ENCODE results near the gene ANXA11.
A peak's percentile ranks its signal among the peaks of the same experiment; 100 is the strongest.
"Not testable (repeated sequence)": the region's sequence is repeated elsewhere in the genome, so short reads cannot be mapped to it uniquely, and the experiment has no call there.

ANXA11 gene

DNA sequence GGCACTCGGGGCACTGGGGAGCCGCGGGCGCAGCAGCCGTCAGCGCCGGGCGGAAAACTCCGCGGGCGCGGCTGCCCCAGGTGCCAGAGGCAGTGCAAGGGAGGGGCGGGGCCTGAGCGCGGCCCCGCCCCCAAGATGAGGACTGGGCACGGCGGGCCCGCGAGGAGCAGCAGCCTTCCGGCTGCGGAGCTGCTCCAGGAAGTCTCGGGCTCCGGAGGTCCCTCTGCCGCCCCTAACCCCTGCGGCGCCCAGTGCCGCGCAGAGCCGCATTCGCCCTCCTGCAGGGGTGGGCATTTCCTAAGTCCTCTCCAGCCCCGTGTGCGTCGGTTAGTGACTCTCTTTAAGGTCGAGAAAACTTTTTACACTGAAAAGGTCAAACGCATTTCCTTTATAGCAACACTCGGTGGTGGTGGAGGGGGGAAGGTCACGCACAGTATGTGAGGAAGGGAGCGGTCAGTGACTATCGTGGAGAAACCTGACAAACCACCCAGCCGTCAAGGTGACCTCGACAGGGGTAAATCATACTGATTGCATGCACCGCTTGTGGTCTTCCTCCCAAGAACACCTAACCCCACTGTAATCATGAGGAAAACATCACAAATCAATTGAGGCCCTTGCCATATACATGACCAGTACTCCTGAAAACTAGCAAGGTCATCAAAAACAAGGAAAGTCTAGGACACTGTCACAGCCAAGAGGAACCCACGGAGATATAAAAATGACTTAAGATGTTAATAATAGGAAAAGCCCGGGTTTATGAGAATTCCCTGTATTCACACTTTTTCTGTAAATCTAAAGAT, at the start of gene ANXA11:
ANXA11 (minus strand) TSS at position 61 of the 800 bp plus-strand sequence. CDS start 32,676 bp downstream, outside the sequence.
- peak; percentile 74 for DNase-seq

DNA sequence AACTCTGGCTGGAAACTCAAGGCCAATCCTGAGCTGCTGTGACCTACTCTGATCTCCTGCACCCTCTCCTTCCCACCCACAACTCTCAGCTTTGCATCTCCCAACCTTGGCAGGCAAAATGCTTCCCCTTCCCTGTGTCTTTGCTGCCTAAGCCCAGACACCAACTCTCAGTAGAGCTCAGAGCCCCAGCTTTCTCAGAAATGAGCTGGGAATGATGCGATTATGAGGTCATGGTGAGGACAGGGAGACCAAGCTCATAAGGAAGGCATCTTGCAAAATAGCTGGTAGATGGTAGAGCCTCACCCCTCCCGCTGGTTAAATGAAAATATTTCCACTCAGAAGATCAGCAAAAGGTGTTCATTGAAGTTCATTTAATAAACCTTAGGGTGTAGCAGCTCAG, 49.4 kb upstream of the ANXA11 start:
- not testable (repeated sequence) for DNase-seq

DNA sequence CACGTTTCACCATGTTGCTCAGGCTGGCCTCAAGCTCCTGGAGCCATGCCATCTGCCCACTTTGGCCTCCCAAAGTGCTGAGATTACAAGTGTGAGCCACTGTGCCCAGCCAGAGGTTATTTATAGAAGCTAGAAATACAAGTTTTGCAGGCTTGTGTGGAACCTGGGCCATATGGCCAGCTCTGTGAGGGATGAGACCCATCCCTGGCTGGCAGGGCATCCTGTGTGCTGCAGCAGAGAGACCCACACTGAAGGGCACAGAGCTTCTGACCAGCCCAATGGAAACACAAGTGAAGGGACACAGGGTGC, 48.6 kb upstream of the ANXA11 start:
- not testable (repeated sequence) for DNase-seq

DNA sequence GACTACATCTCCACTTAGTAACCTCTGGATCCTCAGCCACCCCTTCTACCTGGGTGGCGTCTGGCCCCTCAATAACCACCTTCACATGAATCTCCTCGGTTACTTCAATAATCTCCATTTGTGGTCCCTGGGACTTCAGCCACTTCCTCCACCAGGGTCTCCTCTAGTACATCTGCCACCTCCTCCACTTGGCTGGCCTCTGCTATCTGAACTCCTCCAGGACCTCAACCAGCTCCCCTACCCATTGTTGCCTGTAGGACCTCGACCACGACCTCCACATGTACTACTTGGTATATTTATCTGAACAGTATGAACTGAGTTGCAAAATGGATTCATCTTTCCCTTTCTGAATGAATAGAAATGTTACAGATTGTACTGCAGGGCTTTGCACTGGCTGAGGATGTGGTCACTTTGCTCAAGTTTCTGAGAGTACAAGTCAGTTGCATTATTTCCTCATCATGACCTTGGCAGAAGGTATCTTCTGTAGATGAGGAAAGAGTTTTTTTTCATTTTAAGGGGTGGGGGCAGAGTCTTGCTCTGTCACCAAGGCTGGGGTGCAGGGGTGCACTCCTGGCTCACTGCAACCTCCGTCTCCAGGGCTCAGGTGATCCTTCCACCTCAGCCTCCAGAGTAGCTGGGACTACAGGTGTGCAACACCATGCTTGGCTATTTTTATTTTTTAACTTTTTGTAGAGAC, 48.1 kb upstream of the ANXA11 start:
- no peak for DNase-seq

DNA sequence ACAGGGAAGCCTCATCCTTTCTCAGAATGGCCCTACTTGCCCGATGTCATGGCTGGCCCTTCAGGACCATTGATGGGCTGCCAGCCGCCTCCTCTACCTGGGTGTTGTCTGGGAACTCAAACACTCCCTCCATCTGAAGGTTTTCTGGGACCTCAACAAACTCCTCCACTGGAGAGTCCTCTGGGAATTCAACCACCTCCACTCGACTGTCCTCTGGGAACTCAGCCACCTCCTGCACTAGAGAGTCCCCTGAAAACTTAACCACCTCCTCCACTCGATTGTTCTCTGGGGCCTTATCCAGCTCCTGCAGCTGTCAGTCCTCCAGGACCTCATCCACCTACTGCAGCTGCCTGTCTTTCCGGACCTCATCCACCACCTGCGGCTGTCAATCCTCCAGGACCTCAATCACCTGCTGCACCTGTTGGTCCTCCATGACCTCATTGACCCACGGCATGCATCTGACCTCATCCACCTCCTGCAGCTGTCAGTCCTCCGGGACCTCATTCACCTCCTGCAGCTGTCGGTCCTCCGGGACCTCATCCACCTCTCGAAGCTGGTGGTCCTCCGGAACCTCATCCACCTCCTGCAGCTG, 47.1 kb upstream of the ANXA11 start:
- no peak for DNase-seq

DNA sequence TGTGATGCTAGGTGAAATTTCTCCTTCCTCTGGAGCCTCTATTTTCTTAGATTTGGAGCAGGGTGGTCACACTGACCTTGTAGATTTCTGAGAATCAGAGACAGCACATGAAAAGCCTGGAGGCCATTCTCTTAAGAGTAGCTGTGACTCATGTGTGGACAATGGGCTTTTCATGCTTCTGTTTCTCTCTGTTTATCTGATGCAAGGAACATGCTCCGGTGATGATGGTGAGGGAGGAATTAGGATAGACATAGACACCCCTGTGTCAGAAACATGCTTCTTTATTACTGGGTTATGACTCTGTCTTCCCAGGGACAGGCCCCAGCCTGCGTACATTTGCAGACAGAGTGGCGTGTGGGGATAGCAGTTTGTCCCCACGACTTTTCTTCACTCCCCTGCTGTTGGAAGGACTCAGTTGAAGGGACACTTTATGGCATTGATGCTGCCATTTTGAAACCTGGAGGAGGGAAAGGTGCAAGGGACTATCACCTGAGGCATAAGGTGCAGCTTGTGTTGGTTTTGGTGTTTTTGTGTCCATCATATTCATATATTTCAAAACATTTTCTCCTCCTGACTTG, 46.5 kb upstream of the ANXA11 start:
- DNase-seq: not testable (repeated sequence)

DNA sequence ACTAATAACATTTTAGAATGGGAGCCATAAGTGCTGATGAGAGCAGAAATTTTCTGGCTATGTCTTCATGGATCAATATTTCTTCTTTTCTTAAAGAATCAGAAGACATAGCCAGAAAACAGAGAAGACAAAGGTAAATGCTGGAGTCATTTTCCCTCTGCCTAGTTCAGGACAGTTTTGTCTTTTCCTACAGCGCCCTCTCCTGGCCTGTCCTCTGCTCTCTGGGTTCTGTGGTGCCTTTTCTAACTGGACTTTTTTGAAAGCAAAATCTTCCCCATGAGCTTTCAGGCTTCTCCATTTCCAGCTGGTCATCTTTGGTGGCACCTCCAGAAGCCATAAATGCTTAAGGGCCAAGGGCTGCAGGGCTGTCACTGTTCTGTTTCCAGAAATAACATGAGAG, 45.1 kb upstream of the ANXA11 start:
- not testable (repeated sequence) for DNase-seq

DNA sequence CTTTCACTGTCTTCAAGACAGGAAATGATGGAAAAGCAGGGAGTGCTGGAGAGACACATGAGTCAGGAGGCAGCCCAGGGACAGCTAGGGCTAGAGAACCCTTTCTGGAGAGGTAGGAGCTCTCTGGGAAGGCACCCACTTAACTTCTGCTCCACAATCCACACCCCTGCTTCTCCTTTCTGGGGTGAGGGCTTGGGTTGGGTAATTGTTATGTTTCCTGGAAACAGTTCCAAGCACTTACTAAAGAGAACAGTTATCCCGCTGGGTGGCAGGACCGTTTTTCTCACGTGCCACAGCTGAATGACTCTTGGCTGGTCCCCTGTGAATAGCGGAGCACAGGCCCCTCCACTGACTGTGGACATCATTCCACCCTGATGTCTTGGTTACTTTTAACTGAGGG, 44.6 kb upstream of the ANXA11 start:
- DNase-seq: not testable (repeated sequence)

DNA sequence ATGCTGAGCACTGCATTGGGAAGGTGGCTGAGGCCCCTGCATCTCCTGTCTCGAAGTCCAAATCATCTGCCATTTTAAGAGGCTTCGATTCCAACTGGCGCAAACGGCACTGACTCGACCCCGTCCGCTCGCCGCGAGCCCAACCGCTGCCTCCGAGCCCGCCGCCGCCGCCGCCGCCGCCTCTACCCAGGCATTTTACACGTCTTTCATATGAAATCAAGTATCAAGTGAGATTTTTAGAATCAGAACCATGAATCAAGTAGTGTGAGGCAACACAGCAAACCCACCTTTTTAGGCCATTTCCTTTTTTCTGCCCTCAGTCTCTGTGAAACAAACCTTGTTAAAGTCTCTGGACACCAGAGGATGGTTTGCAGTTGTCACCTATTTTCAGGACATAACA, 42.3 kb upstream of the ANXA11 start:
- not testable (repeated sequence) for DNase-seq

DNA sequence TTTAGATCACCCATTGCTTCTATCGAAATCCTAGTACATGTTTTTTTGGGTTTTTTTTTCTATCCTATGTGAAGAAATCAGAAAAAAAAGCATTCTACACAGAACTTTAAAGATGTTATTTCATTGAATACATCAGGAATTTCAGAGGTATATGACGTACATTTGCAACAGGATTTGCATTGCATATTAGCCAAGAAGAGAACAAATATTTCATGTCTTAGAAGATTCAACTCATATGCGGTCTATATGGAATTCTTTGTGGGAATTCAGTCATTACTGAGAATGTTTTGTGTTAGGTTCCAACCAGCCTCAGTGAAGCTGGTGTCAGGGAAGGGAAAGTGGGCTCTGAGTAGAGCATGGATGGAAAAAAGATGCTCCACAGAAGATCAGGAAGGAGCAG, 39.0 kb upstream of the ANXA11 start:
- DNase-seq: not testable (repeated sequence)

DNA sequence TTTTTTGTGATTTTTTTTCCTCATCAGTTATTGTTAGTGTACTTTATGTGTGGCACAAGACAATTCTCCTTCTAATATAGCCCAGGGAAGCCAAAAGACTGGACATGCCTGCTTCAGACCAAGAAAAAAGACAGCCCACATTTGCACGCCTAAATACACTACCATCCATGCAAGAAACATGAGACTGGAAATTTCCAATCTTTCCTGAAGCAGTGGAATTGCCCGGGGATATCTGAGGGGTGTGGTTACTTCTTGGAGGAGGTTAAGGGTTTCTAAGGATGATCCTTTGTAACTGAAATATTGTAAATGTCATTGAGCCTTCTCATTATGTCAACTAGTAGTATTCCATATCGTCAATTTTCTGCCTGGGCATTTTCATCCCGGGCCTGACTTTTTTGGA, 37.0 kb upstream of the ANXA11 start:
- not testable (repeated sequence) for DNase-seq

DNA sequence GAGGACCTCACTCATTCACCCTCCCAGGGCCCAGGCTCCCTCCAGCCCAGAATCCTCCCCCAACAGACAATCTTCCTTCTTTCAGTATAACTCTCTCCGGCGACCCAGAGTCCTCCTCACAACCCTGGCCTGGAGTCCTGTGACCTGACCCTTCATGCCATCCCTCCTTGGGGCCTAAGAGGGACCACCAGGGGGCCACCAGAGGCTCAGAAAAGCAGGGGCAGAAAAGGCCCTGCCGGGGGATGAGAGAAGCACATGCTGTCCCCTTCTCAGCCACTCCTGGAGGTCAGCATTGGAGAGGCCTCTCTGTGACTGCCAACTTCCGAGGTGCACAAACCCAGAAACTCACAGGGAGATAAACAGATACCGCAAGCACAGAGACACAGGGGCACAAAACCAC, 31.1 kb upstream of the ANXA11 start:
- not testable (repeated sequence) for DNase-seq

DNA sequence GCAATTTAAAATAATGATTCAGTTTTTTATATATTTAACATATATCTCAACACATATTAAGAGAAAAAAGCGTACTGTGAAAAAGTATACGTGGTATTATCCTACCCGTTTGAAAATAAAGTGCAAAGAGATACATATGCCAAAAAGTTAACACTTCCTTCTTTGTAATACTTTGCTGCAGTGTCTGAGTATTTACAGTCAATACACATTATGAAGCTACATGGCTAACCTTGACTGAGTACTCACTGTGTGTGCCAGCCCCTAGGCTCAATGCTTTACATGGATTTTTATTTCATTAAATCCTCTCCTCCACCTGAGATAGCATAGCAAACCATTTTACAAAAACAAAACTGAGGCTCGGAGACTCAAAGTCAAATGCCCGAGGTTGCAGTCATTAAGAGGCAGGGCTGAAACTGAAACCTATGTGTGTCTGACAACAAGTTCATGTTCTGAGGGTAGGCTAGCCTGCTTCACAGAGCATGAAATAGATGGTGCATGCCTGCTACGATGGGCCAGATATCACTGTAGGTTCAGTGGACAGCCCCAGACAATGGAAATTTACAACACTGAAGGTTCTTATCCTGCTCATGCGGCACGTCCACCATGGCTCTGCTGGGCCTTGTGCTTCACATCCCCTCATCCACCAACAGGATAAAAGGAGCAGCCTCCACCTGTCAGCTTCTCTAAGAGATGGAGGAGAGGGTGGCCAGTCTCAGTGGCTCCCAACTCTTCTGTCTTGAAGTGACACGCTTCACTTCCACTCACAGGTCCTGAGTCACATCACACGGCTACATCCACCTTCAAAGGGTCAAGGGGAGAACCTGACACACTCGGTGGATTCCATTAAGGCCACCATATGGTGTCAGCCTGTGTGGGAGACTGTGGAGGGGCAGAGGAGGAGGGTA, 29.2 kb upstream of the ANXA11 start:
- DNase-seq: not testable (repeated sequence)

DNA sequence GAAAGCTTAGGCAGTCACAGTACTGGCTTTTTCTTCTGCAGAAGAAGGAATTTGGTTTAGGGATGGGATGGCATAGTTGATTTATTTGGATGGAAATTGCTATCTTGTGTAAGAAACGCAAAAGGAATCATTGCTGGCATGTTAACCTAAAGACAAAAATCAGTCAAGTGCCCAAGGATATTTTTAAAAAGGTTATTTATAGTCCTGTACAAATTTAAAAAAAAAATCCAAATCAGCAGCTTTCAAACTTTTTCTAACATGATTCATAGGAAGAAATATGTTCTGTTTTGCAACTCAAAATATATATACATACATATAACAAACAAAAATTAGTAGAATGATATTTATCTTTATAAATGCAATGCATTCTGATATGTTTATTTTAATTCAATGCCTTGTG, 28.5 kb upstream of the ANXA11 start:
- not testable (repeated sequence) for DNase-seq

DNA sequence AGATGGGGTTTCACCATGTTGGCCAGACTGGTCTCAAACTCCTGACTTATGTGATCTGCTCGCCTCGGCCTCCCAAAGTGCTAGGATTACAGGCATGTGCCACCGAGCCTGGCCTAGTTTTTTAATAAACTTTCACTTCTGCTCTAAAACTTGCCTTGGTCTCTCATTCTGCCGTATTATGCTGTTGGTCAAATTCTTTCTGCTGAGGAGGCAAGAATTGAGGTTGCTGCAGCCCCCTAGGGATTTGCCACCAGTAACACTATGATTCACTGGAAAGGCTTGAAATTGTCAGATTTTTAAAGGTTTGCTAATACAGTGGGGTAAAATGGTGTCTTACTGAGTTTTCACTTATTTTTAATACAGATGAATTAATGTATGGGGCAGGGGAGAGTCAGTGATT, 21.4 kb upstream of the ANXA11 start:
- DNase-seq: not testable (repeated sequence)

DNA sequence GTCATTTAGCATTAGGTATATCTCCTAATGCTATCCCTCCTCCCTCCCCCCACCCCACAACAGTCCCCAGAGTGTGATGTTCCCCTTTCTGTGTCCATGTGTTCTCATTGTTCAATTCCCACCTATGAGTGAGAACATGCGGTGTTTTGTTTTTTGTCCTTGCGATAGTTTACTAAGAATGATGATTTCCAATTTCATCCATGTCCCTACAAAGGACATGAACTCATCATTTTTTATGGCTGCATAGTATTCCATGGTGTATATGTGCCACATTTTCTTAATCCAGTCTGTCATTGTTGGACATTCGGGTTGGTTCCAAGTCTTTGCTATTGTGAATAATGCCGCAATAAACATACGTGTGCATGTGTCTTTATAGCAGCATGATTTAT, 17.7 kb upstream of the ANXA11 start:
- DNase-seq: not testable (repeated sequence)

DNA sequence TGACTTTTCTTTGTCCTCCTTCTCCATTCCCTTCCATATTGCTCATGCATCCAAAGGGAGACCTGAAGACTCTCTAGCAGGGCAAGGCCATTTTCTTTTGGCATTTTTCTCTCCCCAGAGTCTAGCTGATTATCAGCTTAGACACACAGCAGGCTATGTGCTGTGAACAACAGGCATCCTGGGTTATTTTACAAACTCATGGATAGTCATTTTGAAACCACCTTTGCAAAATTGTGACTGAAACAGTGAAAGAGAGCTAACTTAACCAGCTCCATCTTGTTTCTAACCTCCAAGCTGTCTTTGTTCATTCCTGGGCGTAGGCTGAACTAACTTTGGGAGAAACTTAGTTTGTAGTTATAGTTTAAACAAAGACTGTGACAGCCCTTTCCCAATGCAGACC, 13.5 kb upstream of the ANXA11 start:
- not testable (repeated sequence) for DNase-seq

DNA sequence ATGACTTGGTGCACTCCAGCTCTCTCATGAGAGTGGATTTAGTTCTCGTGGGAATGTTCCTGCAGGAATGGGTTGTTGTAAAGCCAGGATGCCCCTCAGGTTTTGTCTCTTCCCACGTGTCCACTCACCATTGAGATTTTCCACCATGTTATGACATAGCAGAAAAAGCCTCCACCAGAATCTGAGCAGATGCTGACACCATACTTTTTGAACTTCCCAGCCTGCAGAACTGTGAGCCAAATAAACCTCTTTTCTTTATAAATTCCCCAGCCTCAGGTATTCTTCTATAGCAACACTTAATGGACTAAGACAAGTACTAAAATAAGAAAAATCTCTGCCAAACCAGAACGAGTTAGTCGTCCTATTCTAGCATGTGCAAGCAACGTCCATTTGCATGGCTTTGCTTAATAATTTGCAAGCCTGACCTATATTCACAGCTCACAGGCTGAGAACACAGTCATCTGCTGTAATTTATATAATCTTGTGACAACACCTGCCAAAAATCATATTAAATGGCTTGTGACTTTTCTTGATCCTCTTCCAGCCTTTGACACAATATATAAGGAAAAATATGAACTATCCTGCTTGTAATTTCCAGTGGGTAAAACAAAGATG, 9.1 kb upstream of the ANXA11 start:
- DNase-seq: not testable (repeated sequence)

DNA sequence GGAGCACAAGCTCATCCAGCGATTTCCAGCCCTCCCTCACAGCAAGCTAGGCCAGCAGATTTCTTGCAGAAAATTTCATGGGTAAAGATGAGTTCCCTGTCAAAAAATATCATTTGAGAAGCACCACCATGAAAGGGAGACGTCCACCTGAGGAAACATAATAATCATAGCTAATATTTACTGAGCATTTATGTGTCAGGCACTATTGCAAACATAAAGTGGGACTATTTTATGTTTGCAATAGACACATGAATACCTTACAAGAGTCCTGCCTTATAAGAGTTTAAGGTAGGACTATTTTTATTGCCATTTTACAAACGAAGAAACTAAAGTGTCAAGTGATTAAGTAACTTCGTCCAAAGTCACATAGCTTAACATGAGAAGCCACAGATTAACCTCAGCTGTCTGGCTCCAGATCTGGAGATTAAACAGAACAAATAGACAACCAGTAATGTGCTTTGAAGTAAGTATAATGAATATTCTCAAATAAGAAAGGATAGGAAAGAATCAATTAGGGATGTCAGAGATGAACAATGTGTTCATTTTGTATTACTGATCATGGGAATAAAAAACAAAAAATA, 7.3 kb upstream of the ANXA11 start:
- DNase-seq: not testable (repeated sequence)

DNA sequence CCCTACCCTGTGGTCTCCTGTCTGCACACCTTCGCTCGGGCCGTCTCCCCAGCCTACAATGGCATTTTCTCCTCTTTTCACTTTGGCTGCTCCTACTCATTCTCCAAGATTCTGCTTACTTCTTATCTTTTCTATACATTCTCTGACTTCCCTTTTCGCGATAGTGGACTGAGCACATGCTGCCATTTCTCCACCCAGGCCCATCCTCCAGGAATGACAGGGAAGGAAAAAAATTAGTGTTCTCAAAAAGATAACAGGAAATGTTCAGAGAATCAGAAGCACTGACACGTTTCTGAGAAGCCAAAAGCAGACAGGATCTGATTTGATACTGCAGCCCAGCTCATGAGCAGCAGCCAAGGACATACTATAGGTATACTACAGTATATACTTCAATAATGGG, 6.4 kb upstream of the ANXA11 start:
- no peak for DNase-seq

DNA sequence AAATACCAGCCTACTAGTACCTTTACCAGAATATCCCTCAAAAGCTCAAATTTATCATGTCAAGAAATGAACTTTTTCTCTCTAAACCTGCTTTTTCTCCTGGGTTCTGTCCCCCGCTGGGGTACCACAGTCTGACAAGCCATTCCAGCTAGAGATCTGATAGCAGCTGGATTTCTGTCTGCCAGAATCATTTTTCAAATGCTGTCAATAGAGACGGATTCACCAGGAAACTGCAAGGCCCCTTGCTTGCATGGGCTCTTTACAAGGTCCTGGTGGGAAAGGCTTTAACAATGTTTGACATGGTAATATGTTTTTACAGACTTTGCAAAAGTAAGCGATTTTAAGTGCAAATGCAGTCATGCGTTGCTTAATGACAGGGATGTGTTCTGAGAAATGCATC, 4.9 kb upstream of the ANXA11 start:
- no peak for DNase-seq

Measured in activated T-cell treated with anti-CD3 and anti-CD28 coated beads for 4 hours (primary cell).